Inflammatory macrophage treated with lipopolysaccharide for 4 hours (primary cell): Measurements from ENCODE around the gene CTIF.
A peak's percentile ranks its signal among the peaks of the same experiment; 100 is the strongest.

Experiments
- DNase-seq: peaks from one replicate; pipeline ENCODE4 v3.0.0-alpha.2; 2020

The CTIF gene

DNA sequence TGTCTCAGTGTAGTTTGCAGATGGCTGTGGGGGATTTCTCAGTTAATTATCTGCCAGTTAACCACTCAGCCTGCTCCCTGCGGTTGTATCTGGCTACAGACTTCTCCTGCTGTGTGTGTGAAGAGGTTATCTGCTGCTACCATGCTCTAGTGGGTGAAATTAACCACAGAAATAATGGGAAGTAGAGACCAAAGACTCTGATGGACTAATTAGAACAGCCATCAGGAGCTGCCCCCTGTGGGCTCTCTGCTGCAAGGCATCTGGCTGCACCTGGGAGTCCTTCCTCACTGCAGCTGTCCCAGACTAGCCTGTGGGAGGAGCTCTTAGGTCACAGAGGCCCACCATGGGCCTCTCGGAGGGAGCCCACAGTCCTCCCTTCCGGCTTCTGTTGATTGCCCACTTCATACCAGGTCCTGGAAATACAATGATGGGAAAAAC lies 66.6 kb downstream of the CTIF start:
- peak; percentile 13 for DNase-seq

GRCh38 chr18:48607056-48607984 lies 68.5 kb downstream of the CTIF start:
- no peak for DNase-seq

DNA sequence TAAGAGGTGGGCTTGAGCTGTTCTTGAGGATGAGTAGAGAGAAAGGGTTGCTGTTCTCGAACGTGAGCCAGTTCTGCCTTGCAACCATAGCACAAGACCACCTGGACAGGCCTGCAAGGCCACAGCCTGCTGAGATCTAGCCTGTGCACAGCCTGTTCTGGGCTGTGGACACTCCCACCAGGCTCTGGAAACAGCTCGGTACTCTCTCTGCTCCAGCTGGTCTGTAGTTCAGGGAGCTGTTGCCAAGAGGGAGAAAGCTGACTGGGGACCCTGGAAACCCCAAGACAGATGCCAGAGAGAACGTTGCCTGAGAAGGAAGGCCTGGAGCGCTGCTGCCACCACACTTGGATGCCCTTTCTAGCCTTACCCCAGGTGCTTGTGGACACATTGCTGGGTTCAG lies 69.8 kb downstream of the CTIF start:
- DNase-seq = no peak

GRCh38 chr18:48609114-48609513 lies 70.3 kb downstream of the CTIF start:
- DNase-seq = no peak

DNA sequence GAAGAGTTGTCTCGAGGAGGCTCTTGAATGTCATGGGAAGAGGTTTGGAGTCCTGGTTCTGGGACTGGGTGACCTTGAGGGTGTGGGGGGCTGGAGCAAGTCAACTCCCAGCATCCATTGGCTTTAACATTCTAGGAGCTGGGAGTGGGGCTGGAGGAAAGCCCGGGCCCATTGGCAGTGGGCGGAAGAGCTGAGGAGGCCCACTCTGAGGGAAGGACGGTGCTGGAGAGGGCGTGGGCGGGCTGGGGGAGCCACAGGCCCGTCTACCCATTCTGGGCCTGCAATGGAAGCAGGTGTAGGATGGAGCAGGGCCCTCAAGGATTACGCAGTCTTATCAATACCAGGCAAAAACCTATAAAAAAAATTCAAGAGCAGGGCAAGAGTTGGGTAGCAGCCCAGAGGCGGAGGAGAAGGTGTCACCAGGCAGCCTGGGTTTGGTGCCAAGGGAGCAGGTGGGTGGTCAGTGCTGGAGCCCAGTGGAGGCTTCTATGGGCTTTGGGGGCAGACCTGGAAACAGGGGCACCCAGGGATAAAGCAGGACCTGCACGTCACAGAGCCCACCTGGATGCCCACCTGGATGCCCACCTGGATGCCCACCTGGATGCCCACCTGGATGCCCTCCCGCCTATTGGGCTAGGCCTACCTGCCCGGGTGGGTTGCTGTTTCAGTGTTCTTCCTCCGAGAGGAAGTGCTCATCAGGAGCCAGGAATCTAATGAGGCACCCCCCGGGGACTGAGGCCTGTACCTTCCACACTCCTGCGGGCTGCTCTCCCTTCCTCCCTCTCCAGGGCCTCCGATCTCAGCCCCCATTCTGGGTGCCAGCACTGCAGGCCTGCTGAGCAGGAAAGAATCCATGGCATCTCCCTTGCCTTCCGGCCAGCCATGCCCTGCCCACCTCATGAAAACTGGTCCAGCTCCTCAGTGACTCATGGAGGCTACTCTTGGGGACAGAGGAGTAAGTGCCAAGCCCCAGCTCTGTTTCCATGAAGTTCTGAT lies 71.3 kb downstream of the CTIF start:
- DNase-seq = no peak

GRCh38 chr18:48611203-48611602 lies 72.4 kb downstream of the CTIF start:
- DNase-seq = no peak

- no peak for DNase-seq
These were observed 73.1 kb downstream of the CTIF start for GRCh38 chr18:48611785-48612480.

GRCh38 chr18:48612511-48612910 lies 73.7 kb downstream of the CTIF start:
- no peak for DNase-seq

DNA sequence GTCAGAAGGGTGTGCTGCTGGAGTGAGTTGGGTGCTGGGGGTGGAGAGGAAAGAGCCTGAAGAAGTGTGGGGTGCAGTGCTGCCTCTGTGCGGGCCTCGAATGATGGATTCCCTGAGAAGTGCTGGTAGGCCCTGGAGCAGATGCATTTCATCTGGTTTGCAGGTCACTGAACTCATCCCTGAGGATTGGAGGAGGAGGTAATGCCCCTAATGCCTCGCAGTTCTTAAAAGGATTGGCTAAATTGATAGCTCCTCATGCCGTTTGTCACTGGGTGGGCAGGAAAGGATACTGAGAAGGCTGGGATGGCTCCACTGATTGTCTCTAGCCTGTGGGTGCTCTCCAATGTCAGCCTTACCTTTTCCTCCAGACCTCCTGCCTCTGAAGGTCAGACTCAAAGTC lies 74.1 kb downstream of the CTIF start:
- DNase-seq = no peak

DNA sequence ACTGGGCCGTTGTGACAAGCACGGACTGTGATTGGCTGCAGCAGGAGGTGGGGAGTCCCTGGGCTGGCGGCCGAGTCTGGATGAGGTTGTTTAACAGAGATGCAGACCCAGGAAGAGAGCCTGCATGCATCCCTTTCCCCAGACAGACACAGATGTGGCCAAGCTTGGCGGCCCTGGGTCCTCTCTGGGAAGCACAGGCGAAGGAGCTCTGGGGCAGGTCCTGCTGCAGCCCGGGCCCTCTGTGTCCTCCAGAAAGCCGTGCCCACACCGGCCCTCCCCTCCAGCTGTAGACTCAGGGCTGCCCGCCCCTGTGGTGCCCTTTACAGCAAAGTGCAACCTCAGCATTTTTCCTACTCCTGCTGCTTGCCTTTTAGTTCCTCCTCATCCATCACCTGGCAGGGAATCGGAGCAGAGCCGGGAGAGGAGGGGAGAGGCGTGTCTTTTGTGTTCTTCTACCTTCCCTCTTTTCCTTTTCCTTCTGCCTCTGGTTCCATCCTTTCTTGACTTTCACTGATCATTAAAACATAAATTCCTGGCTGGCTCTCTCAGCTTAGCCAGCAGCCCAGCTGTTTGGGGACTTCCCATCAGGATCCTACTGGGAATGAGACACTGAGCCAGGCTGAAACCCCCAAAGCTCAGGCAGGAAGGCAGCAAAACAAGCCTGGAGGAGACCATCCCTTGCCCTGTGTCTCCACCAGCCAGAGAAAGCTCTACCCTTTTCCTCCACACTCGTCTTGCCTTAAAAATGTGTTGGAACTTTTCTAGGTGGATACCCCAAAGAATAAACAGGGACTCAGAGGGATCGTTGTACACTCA lies 75.0 kb downstream of the CTIF start:
- no peak for DNase-seq

GRCh38 chr18:48615566-48616401 lies 77.0 kb downstream of the CTIF start:
- no peak for DNase-seq

DNA sequence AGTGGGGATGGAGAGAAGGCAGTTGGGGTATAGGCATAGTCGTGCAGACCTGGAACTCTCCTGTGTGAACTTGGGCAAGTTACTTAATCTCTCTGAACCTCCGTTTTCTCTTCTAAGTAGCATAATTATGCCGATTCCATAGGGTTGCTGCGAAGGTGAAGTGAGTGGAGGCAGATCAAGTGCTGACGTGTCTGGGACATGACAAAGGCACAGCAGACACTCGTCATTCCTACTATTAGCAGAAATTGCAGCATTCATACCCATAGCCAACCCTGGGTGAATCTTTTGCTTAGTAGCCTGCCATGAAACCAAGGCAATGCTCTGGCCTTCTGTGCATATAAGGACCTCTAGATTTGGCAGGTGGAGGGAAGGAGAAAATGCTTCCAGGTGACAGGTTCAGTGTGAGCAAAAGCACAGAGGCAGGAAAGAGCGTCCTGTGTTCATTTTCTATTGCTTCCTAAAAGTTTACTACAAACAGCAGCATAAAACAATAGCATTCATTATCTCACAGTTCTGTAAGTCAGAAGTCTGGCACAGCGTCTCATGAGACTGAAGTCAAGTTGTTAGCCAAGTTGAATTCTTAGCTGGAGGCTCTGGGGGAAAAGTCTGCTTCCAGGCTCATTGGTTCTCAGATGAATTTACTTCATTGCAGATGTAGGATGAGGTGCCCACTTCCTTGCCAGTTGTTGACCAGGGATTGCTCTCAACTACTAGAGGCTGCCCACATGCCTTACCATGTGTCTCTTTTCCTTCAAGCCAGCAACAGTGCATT lies 77.8 kb downstream of the CTIF start:
- DNase-seq = no peak

DNA sequence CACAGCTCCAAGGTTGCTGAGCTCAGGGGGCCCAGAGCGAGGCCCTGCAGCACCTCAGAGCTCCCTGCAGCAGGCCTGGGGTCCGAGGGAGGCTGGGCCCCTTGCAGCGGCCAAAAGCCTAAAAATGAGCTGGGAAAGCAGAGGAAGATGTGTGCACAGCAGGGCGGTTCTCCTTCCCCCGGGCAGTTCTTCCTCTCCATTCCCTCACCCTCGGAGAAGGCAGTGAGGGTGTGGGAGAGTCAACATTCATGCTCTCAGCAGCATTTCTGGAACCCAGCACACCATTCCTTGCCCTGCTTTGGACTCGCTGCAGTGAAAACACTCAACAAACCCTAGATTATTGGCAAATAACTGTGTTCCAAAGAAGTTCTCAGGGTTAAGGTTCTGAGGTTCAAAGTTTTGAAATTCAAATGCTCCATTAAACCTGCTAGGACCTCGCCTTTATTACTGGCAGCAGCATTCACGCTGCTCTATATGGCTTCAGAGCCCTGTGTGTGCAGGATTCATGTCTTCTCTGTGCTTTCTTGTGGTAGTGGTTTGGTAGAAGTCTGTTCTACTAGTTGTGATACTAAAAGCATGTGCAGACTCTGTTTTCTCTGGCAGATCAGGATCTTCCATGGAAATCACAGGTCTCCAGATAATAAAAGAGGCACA lies 79.1 kb downstream of the CTIF start:
- no peak for DNase-seq

GRCh38 chr18:48619016-48619415 lies 80.2 kb downstream of the CTIF start:
- no peak for DNase-seq

GRCh38 chr18:48619501-48619900 lies 80.7 kb downstream of the CTIF start:
- DNase-seq = no peak

DNA sequence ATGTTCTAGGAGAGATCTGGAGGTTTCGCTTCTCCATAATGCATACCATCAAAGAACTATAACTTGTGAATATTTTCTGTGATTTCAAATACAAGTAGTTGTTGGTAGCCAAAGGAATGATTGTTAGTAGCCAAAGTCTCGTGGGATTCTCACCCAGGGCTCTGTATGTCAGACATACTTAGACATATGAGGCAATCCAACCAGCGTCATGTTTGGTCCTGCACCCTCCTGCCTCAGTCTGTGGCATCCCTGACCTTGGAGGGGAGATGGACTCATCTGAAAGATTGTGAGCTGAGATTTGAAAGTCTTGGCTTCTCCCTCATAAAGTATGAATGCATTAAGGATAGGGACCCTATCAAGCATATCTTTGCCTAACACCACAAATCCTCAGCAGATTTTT lies 81.2 kb downstream of the CTIF start:
- DNase-seq = no peak

GRCh38 chr18:48621240-48621639 lies 82.4 kb downstream of the CTIF start:
- DNase-seq = no peak

- DNase-seq = no peak
These were observed 83.2 kb downstream of the CTIF start for GRCh38 chr18:48621815-48622555.

DNA sequence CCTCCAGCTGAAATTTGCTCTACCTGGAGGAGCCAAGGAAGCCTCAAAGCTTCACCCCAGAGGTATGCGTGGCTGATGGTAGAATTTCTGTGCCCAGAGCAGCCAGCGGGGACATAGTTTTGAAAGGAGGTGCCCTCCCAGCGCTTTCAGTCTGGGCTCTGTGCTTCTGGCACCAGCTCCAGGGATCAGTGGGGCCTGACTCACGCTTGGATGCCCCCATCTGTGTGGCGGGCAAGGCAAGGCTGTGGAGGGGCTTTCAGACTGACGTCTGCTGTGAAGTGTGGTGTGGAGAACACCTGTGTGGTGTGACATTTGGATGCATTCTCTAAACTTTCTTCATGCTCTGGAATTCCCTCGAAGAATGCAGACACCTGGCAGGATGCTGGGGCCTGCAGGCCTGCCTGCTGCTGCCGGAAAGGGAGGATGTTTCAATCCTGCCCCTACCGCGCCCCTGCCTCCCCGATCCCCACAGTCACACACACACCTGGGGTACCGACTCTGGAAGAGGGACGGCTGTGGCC lies 84.1 kb downstream of the CTIF start:
- DNase-seq = no peak
